ENCODE data around the gene PPIL6.

DNA sequence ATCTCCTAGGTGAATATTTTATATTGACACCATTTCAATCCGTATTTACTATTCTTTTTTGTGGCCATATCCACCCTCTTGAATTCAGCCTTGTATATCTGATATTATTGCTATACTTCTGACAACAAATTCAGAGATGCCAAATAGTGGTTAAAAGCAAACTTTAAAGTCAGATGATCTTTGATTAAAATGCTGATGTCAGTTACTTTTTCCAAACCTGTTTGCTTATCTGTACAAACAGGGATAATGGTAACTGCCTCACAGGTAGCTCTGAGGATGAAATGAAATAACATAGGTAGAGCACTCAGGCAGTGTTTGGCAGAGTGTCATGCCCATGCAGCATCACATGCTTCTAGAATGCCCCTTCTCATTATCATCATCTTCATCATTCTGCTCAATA is 19.2 kb downstream of the PPIL6 start:
- TF ChIP-seq, protein P1, sequence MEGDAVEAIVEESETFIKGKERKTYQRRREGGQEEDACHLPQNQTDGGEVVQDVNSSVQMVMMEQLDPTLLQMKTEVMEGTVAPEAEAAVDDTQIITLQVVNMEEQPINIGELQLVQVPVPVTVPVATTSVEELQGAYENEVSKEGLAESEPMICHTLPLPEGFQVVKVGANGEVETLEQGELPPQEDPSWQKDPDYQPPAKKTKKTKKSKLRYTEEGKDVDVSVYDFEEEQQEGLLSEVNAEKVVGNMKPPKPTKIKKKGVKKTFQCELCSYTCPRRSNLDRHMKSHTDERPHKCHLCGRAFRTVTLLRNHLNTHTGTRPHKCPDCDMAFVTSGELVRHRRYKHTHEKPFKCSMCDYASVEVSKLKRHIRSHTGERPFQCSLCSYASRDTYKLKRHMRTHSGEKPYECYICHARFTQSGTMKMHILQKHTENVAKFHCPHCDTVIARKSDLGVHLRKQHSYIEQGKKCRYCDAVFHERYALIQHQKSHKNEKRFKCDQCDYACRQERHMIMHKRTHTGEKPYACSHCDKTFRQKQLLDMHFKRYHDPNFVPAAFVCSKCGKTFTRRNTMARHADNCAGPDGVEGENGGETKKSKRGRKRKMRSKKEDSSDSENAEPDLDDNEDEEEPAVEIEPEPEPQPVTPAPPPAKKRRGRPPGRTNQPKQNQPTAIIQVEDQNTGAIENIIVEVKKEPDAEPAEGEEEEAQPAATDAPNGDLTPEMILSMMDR (IDR thresholded peaks at IDR 0.05; ENCODE audit: low read depth, low read length, poor library complexity, severe bottlenecking), result no peak
- TF ChIP-seq EZH2phosphoT487 (IDR thresholded peaks at IDR 0.05; ENCODE audit: borderline replicate concordance, low read length), result no peak

All from DOHH2 (cell line).